Hematopoietic multipotent progenitor cell treated with erythropoietin and hydrocortisone succinate and interleukin-3 and kit ligand, for 4 days (in vitro differentiated cells): Measurements from ENCODE around the gene PTPRS.
A peak's percentile ranks its signal among the peaks of the same experiment; 100 is the strongest.
"Not testable (repeated sequence)": the region's sequence is repeated elsewhere in the genome, so short reads cannot be mapped to it uniquely, and the experiment has no call there.

ENCODE experiments used
- DNase-seq: peaks from one replicate; pipeline ENCODE4 v3.0.0-alpha.2; 2015

Gene PTPRS

DNA sequence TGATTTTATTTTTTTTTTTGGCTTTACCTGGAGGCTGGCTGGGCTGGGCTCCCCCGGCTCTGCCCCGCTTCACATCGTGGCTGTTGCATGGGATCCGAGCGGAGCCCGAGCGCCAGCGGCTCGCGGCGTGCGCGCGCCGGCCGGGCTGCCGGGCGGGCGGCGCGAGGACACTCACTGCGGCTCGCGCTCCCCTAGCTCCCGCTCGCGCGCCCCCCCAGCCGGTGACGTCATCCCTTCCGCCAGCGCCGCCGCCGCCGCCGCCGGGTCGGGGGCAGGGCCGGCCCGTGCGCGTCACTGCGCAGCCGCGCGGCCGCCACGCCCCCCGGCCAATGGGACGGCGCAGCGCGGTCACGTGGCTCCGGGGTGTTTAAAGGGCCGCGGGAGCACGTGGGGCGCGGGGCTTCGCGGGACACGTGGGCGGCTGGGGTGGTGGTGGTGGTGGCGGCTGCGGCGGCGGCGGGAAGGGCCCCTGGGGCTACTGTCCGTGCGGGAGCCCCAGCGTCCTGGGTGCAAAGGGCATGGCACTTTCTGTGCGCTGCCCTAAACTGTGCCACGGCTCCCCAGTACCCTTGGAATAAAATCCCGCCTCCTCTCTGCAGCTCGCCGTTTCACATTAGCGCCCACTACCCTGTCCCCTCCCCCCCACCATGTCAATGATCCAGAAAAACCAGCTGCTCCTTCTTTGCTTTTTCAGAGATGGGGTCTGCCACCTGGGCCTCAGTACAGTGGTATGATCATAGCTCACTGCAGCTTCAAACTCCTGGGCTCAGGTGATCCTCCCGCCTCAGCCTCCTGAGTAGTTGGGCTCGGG lies at the start of gene PTPRS:
PTPRS (minus strand) TSS at position 176 of the 811 bp plus-strand sequence. CDS start 54,672 bp downstream, outside the sequence.
- DNase-seq, result peak; percentile 82

DNA sequence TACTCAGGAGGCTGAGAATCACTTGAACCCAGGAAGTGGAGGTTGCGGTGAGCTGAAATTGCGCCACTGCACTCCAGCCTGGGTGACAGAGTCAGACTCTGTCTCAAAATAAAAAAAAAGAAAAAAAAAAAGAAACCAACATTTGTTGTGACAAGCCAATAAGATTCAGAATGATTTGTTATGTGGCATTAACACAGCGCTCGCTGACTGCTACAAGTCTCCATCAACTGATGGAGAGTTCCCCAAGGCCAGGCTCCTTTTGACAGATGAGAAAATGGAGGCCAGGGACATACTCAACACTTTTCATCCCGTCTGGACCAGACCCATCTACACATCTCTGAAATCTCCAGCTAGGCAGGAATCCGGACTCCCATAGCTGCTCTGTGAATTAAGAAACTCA lies 48.7 kb upstream of the PTPRS start:
- no peak for DNase-seq

DNA sequence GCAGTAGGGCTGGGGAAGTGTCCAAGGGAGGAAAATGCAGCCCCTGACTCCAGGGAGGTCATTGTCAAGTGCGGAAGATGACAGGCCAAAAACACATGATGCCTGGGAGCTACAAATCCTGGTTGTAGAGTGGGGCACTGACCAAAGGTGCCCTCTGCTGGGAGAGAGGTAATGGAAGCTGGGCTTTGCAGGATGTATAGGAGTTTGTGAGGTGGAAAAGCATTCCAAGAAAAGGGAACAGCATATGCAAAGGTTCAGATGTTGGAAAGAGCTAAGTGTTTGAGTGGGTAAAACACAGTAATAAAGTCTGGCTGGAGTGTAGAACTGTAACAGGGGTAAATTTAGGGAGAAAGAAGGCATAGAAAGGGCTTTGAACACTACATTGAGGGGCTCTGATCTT lies 46.9 kb upstream of the PTPRS start:
- DNase-seq, result no peak

DNA sequence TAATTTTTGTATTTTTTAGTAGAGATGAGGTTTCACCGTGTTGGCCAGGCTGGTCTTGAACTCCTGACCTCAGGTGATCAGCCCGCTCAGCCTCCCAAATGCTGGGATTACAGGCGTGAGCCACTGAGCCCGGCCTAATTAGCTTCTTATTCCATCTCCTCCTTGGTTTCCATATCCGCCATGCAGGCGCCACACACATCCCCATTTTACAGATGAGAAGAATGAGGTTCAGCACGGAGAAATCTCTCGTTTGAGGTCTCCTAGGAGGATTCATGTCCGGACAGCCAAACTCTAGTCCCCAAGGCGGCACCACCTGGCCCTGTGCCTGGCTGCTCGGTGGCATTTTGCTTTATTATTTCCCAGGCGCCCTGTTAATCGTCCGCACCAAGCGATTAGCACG lies 46.2 kb upstream of the PTPRS start:
- DNase-seq, result no peak

DNA sequence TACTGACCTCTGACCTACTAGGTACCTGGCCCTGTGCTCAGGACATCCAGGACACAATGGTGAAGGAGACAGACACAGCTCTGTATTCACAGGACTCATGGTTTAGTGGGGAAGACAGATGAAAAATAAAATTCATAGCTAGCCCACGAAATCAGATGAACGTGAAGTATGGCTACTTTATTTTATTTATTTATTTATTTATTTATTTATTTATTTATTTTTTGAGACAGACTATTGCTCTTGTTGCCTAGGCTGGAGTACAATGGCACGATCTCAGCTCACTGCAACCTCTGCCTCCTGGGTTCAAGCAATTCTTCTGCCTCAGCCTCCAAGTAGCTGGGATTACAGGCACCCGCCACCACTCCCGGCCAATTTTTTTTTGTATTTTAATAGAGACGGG lies 40.6 kb upstream of the PTPRS start:
- DNase-seq, result not testable (repeated sequence)

DNA sequence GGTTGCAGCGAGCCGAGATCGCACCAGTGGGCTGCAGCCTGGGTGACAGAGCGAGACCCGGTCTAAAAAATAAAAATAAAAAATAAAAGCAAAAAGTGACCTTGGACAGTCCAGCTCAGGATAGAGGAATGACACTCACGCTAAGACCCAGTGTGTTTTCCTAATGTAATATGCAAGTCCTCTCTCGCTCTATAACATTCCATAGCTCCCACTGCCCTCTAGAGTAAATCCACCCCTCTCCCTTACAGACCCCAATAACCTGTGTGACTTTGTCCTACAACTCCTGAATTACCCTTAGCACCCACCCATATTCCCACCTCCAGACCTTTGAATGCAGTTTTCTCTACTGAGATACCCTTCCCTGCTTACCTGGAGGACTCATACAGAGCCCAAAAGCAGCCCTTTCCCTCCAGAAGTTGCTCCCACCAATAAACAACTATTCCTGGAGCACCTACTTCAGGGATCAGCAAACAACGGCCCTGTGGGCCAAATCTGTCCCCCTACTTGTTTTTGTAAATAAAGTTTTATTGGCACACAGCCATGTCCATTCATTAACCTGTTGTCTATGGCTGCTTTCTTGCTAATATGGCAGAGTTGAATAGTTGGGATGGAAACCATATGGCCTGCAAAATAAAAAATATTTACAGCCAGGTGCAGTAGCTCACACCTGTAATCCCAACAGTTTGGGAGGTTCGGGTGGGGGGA lies 39.8 kb upstream of the PTPRS start:
- no peak for DNase-seq

DNA sequence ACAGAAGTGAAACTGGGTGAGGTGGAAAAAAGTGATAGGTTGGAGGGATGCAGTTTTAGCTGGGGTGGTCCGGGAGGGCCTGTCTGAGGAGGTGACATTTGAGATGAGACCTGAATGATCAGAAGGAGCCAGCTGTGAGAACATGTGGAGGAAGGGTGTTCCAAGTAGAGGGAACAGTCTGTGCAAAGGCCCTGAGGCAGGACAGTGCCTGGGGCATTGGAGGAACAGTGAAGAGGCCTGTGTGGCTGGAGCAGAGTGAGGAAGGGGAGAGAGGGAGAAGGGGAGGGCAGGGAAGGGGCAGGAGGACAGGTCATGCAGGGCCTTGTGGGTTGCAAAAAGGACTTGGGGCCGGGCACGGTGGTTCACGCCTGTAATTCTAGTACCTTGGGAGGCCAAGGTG lies 36.3 kb upstream of the PTPRS start:
- DNase-seq, result no peak

DNA sequence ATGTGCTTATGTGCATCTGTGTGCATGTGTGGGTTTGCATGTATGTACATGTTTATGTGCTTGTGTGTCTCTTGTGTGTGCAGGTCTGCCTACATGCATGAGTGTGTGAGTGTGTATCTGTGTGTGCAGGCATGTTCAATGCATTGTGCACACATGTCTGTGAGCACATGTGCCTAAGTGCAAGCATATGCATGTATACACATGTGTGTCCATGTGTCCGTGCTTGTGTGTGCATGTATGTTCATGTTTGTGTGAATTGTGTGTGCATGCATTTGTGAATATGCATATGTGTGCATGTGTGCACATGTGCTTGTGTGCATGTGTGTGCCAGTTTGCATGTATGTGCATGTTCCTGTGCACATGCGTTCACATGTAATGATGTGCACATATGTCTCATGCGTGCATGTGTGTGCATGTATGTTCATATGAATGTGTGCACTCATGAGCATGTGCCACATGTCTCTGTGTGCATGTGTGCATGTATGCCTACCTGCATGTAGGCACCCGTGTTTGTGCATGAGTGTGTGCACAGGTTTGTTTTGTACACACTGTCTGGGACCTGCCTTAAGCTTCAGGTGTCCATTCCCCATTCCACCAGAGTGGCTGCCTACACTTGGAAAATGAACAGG lies 32.1 kb upstream of the PTPRS start:
- no peak for DNase-seq

DNA sequence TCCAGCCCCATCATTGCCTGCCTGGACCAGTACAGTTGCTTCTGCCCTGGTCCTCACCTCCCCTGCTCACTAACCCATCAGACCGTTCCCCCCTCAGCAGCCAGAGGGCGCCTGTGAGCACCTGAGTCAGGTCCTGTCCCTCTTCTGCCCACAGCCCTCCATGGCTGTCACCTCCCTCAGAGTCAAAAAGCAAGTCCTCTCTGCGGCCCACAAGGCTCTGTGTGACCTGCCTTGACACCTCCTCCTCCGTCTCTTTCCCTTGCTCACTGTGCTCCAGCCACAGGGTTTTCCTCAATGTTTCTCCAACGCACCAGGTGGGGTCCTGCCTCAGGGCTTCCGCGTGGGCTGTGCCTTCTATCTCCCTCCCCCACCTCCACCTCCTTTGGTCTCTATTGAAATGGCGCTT lies 29.4 kb upstream of the PTPRS start:
- peak; percentile 63 for DNase-seq

DNA sequence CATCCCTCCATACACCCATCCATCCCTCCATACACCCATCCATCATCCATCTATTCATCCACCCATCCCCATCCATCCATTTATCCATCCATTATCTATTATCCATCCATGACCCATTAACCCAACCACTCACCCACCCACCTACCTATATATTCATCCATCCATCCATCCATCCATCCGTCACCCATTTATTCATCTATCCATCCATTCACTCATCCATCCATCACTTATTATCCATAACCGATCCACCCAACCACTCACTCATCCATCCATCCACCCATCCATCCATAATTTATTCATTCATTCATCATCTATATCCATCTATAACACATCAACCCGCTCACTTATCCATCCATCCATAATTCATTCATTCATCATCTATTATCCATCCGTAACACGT lies 28.7 kb upstream of the PTPRS start:
- no peak for DNase-seq

DNA sequence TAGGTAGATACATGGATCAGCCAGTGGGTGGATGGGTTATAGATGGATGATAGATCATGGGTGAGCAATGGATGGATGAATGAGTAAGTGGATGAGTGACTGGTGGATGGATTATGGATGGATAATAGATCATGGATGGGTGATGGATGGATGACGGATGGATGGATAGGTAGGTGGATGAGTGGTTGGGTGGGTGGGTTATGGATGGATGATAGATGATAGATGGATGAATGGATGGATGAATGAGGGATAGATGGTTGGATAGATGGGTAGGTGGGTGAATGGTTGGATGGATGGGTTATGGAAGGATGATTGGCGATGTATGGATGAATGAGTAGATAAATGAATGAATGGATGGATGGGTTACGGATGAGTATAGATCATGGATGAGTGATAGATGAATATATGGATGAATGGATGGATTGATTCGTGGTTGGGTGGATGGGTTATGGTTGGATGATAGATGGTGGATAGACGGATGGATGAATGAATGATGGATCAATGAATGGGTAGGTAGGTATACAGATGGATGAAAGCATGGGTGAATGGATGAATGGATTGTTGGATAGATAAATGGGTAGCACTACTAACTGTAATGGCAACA lies 27.0 kb upstream of the PTPRS start:
- DNase-seq, result no peak

DNA sequence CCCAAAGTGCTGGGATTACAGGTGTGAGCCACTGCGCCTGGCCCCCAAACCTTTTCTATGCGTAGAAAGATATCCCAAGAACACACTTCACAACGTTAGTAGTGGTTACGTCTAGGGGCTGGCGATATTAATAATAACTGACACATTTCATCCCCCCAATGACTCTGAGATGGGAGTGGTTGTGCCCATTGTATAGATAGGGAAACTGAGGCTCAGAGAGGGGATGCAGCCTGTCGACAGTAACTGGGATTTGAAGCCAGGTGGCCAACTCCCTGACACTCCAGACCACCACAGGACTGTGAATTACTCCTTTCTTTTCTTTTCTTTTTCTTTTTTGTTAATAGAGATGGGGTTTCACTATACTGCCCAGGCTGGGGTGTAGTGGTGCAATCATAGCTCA lies 25.3 kb upstream of the PTPRS start:
- no peak for DNase-seq

DNA sequence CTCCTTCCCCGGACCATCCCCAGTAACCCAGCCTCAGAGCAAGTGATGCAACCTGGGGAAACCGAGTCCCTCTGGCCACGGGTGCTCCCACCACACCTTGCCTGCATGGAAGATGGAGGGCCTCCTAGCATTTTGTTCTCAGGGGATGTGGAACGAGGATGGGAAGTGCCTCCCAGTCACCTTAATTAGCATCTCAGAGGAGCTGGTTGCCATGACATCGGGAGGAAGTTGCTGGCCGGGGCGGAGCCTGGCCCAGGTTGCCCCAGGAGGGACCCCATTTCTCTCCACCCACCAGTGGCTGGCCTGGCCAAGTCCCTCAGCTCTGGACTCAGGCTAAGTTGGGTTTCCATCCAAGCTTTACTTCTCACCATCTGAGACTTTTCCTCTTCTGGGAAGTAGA lies 24.1 kb upstream of the PTPRS start:
- DNase-seq, result no peak

DNA sequence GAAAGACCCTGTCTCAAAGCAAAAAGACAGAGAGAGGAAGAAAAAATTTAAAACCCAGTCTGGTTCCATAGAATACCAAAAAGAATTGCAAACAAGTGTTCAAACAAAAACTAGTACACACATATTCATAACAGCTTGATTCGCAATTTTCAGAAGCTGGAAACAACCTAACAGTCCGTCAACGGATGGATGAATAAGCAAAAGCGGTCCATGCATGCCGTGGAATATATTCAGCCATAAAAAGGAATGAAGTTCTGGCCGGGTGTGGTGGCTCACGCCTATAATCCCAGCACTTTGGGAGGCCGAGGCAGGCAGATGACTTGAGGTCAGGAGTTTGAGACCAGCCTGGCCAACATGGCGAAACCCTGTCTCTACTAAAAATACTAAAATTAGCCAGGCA lies 21.2 kb upstream of the PTPRS start:
- DNase-seq, result not testable (repeated sequence)

DNA sequence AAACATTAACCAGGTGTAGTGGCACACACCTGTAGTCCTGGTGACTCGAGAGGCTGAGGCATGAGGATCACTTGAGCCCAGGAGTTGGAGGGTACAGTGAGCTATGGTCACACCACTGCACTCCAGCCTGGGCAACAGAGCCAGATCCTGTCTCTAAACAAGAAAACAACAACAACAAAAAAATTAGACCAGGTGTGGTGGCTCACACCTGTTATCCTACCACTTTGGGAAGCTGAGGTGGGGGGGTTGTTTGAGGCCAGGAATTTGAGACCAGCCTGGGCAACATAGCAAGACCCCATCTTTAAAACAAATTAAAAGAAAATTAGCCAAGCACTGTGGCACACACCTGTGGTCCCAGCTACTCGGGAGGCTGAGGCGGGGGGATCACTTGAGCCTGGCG lies 20.8 kb upstream of the PTPRS start:
- DNase-seq, result no peak

DNA sequence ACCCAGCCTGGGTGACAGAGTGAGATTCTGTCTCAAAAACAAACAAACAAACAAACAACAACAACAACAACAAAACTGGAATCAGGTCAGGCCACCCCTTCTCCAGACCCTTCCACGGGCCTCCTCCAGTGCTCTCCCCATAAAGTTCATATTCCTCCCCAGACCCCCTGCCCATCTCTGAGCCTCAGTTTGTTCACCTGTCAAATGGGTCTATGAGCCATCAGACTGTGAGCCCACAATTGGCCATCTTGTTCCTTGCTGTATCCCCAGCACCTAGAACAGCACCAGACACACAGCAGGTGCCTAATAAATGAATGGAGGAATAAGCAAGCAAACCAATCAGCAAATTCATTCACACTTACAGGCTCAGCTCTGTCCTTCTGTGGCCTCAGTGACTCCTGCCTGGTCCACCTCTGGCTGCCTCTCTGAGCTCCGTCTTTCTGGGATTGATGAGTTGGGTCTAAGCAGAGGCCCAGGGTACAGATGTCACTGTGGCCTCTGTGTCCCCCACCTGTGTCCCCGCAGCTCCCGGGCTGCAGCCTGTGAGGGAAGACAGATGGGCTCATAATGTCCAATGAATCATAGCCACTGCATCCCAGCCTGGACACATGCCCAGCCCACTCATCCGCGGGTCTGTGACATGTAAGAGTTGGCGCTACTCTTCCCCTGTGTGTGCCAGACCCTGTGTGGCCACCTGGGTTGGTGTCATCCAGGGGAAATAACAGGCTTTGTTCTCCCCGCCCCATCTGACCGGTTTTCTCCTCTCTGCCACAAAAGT lies 19.6 kb upstream of the PTPRS start:
- DNase-seq, result no peak

DNA sequence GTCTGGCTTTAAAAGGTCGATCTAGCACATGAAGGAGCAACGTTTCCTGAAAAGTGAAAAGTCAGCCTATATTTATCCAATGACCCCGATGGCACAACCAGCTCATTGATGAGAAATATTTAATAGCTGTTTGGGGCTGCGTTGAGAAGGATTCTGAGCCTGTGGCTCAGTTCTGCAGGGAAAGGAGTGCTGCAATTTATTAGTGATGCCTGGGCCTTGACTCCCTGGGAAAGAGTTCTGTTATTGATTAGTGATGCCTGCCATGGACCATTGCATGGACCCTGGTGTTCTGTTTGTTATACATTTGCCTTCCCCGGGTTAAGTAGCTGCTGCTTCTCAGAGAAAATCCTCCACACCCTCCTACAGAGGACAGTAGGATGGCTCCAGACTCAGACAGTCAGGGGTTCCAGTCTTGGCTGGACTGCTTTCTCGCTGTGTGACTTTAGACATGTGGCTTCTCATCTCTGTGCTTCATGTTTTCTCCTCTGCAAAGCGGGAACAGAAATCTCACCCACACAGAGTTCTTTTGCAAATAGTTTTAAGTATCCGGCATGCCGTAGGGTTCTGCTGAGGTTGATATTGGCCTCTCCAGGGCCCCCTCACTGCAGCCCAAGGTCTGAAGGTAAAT lies 17.7 kb upstream of the PTPRS start:
- no peak for DNase-seq

DNA sequence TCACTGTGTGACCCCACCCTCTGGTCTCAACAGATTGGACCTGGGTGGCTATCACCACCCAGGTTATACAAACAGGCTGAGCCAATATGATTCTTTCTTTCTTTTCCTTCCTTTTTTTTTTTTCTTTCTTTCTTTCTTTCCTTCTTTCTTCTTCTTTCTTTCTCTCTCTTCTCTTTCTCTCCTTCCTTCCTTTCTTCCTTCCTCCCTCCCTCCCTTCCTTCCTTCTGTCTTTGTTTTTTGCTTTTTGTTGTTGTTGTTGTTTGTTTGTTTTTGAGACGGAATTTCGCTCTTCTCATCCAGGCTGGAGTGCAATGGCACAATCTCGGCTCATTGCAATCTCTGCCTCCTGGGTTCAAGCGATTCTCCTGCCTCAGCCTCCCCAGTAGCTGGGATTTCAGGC lies 17.0 kb upstream of the PTPRS start:
- DNase-seq, result no peak

DNA sequence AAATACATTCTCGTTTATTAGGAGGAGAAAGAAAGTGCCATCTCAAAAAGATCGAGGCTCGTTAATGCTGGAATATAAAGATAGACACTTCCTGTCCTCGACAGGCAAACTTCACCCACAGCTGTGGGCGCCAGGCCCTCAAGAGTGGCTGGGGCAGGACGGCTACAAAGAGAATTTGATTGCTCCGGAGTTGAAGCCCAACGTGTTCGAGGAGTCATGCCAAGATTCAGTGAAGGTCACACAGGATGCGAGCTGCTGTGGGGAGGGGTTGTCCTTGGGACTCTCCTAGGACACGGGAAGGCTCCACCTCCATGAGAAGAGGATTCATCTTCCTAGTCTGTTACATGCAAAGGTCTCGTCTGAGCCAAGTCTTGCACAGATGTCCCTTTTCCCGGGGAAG lies 16.3 kb upstream of the PTPRS start:
- DNase-seq, result no peak

DNA sequence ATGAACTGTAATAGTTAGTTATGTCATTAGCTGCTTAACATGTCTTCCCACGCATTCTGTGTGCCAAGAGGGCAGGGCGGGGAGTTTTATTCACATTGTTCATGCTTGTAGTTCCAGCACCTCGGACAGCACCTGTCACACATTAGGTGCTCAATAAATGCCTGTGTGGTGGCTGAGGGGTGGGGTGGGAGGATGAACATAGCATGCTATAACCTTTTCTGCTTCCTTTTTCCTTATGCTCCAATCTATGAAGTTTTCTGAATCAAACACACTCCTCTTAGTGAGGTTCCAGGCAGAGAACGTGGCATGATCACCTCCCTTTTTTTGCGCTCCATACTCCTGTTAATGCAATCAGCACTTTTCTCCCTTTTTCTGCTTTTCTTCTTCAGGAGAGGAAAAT lies 15.8 kb upstream of the PTPRS start:
- no peak for DNase-seq

DNA sequence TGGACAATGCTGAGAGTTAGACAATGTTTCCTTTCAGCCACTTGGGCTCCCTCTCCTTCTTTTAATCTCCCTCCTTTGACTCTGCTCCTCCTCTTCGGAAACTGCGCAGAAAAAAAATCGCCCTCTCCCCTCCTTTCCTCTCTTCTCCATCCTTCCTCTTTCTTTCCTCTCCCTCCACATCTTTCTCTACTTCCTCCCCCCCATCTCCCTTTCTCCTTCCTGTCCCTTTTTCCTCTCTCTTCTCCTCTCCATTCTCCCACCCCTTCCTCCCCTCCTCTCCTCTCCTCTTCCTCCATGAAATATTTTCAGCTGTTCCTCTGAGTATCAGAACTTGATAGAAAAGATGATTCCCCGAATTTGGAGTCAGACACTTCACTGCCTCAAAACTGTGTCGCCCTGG lies 15.1 kb upstream of the PTPRS start:
- DNase-seq, result no peak

DNA sequence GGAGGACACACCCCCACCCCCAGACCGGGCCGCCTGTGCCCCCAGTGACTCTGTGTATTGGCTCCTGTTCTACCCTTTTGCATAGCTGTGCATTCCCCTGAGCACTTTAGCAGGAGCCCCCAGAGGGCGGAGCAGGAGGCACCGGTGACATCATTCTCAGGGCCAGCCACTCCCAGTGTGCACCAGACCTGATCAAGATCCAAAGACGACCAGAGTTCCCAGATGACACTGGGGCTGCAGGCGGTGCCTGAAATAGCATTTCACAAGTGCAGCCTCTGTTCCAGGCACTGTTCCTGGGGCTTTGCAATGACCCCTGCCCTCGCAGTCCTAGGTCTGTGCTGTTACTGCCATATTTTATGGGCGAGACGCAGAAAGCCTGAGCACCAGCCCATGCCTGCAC lies 14.5 kb upstream of the PTPRS start:
- no peak for DNase-seq
